ENCODE data around the gene MC2R. TPM values are rescaled to one million over a fixed set of nuclear protein-coding genes. Genes with fewer than 3 reads are reported as not detected.

The MC2R gene
- total RNA-seq, 1 experiment from 2014 or later: not detected

DNA sequence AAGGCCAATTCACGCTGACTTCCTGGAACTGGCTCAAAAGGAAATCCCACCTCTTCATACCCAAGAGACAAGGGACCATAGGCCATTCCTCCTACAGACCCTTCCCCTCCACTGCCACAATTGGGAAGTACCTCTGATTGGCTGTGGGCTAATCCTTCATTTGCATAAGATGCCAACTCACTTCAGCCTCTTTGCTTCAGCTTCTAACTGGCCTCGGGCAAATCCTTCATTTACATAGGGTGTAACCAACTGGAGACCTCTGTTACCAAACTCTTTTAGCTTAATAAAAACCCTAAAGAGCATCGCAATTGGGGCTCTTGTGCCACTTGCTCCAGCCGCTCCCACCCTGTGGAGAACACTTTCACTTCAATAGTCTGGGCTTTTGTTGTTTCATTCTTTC lies 38.2 kb downstream of the MC2R start:
- ChIA-PET POLR2A (no interaction called here), CTCF (interaction anchor here (1.1 kb wide), 2 partner anchors 30 to 52 kb away, joined by 3 to 4 read pairs; no protein-coding TSS in a partner anchor)
- TF ChIP-seq, protein P1, sequence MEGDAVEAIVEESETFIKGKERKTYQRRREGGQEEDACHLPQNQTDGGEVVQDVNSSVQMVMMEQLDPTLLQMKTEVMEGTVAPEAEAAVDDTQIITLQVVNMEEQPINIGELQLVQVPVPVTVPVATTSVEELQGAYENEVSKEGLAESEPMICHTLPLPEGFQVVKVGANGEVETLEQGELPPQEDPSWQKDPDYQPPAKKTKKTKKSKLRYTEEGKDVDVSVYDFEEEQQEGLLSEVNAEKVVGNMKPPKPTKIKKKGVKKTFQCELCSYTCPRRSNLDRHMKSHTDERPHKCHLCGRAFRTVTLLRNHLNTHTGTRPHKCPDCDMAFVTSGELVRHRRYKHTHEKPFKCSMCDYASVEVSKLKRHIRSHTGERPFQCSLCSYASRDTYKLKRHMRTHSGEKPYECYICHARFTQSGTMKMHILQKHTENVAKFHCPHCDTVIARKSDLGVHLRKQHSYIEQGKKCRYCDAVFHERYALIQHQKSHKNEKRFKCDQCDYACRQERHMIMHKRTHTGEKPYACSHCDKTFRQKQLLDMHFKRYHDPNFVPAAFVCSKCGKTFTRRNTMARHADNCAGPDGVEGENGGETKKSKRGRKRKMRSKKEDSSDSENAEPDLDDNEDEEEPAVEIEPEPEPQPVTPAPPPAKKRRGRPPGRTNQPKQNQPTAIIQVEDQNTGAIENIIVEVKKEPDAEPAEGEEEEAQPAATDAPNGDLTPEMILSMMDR (IDR thresholded peaks at IDR 0.05; ENCODE audit: unreplicated experiment): no peak
- no peak for DNase-seq (ENCODE audit: unreplicated experiment)
- no TSS peak for BruUV-seq (replicated peaks)
- Mint-ChIP-seq H3K27me3 (ENCODE audit: insufficient read depth, unreplicated experiment) (no peaks in the 10 kb centered on the region), H3K36me3 (ENCODE audit: insufficient read depth, unreplicated experiment) (no peaks in the 10 kb centered on the region), H3K4me1 (ENCODE audit: insufficient read depth, unreplicated experiment) (no peaks in the 10 kb centered on the region), H3K27ac (ENCODE audit: low read depth, unreplicated experiment) (no peak overlapping the region), H3K4me3 (ENCODE audit: unreplicated experiment) (no peak overlapping the region), H3K9me3 (ENCODE audit: unreplicated experiment) (no peaks in the 10 kb centered on the region)
- intact Hi-C loops (cut with micrococcal nuclease): no loop called here

DNA sequence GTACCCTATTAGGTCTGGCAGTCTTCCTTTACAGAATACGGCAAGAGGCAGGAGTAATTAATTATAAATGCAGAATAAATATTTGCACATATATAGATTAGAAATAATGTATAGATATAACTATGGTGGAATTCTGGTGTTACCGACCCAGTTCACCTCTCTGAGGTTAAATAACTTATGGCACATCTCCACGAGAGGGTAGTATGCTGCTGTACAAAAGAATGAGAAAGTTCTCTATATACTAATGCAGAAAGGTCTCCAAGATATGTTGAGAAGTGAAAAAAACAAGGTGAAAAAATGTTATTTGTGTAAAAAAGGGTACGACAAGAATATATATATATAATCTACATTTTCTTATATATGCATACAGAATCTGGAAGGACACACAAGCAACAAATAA lies 40.8 kb downstream of the MC2R start:
- BruUV-seq (replicated peaks): no TSS peak
- DNase-seq (ENCODE audit: unreplicated experiment): no peak
- Mint-ChIP-seq H3K27ac (ENCODE audit: low read depth, unreplicated experiment) (no peak overlapping the region), H3K9me3 (ENCODE audit: unreplicated experiment) (no peaks in the 10 kb centered on the region), H3K36me3 (ENCODE audit: insufficient read depth, unreplicated experiment) (no peaks in the 10 kb centered on the region), H3K27me3 (ENCODE audit: insufficient read depth, unreplicated experiment) (no peaks in the 10 kb centered on the region), H3K4me1 (ENCODE audit: insufficient read depth, unreplicated experiment) (no peaks in the 10 kb centered on the region), H3K4me3 (ENCODE audit: unreplicated experiment) (no peak overlapping the region)
- TF ChIP-seq, protein P1 (IDR thresholded peaks at IDR 0.05; ENCODE audit: unreplicated experiment): no peak
- intact Hi-C loops (cut with micrococcal nuclease): no loop called here
- ChIA-PET POLR2A (no interaction called here), CTCF (interaction anchor here (0.5 to 1.1 kb wide), 3 partner anchors 183 to 212 kb away, joined by 3 read pairs; no protein-coding TSS in a partner anchor)

DNA sequence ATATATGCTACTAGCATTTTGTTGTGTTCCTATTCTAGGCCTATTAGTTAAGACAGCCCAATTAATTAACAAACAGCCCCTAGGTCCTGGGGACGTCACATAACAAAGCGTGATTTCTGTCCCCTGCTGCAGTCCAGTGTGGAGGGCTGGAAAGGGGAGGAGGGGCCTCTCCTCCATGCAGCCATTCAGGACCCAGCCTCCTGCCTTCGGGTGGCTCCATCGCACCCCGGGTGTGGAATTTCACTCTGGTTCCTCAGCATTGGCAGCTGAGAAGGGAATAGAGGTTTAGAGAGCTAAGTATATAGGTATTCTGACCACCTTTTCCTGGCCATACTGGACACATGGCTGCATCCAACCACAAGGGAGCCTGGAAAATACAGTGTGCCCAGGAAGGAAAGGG lies 42.4 kb downstream of the MC2R start:
- H3K27ac Mint-ChIP-seq (ENCODE audit: low read depth, unreplicated experiment): no peak overlapping the region
- POLR2A ChIA-PET: no interaction called here
- H3K27me3 Mint-ChIP-seq (ENCODE audit: insufficient read depth, unreplicated experiment): no peaks in the 10 kb centered on the region
- H3K36me3 Mint-ChIP-seq (ENCODE audit: insufficient read depth, unreplicated experiment): no peaks in the 10 kb centered on the region
- CTCF ChIA-PET: interaction anchor here (1.1 kb wide), 1 partner anchor 41 kb away, joined by 3 read pairs; no protein-coding TSS in a partner anchor
- TF ChIP-seq, protein P1 (IDR thresholded peaks at IDR 0.05; ENCODE audit: unreplicated experiment): no peak
- no peak overlapping the region for H3K4me3 Mint-ChIP-seq (ENCODE audit: unreplicated experiment)
- no peaks in the 10 kb centered on the region for H3K9me3 Mint-ChIP-seq (ENCODE audit: unreplicated experiment)
- H3K4me1 Mint-ChIP-seq (ENCODE audit: insufficient read depth, unreplicated experiment): no peaks in the 10 kb centered on the region
- DNase-seq (ENCODE audit: unreplicated experiment): no peak
- BruUV-seq (replicated peaks): no TSS peak
- intact Hi-C loops (cut with micrococcal nuclease): no loop called here

DNA sequence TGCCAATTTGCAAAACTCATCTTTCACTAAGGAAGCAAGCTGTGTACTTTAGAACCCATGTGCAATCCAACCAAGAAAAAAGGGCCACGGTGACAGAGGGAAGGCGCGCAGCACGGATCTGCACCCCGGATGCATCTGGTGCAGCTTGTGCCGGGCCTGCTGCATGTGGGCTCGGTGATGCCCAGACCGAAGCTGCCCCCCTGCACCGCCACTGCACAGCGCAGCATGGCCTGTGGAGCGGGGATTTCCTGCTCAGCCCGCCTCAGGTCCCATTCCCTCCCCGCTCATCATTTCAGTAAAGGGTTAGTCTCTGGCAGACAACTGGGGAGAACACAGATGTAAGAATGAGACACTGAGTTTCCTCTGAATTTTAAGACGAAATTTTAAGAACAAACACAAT lies 43.0 kb downstream of the MC2R start:
- BruUV-seq (replicated peaks): no TSS peak
- TF ChIP-seq, protein P1 (IDR thresholded peaks at IDR 0.05; ENCODE audit: unreplicated experiment): no peak
- H3K36me3 Mint-ChIP-seq (ENCODE audit: insufficient read depth, unreplicated experiment): no peaks in the 10 kb centered on the region
- H3K9me3 Mint-ChIP-seq (ENCODE audit: unreplicated experiment): no peaks in the 10 kb centered on the region
- no peaks in the 10 kb centered on the region for H3K4me1 Mint-ChIP-seq (ENCODE audit: insufficient read depth, unreplicated experiment)
- intact Hi-C loops (cut with micrococcal nuclease): no loop called here
- ChIA-PET CTCF (interaction anchor here (1.1 kb wide), 1 partner anchor 41 kb away, joined by 3 read pairs; no protein-coding TSS in a partner anchor), POLR2A (no interaction called here)
- H3K27me3 Mint-ChIP-seq (ENCODE audit: insufficient read depth, unreplicated experiment): no peaks in the 10 kb centered on the region
- no peak overlapping the region for H3K27ac Mint-ChIP-seq (ENCODE audit: low read depth, unreplicated experiment)
- no peak for DNase-seq (ENCODE audit: unreplicated experiment)
- no peak overlapping the region for H3K4me3 Mint-ChIP-seq (ENCODE audit: unreplicated experiment)
